HepG2 (cell line): ENCODE measurements around the gene NELL1. TPM values are rescaled to one million over a fixed set of nuclear protein-coding genes. Genes with fewer than 3 reads are reported as not detected.

ENCODE experiments used
- ATAC-seq: fragments of 200-7000 bp; cut with Tn5 transposase; 3 replicates; pipeline ENCODE4 v1.9.1; 2020; ENCODE audit warnings: mild to moderate bottlenecking, moderate library complexity
- BruUV-seq: library from RNA; stranded (reverse); fragments of 400-500 nt; replicated peaks from 2 replicates; lab custom pipeline; 2021; lab: Mats Ljungman, UMichigan
- CTCF ChIA-PET: fragments of 300-600 bp; formaldehyde crosslinking; extraction: SDS; loops from one replicate; lab custom pipeline; 2021; ENCODE audit warnings: low total read pairs, inconsistent platforms, low intra/inter-chr PET ratio; lab: Yijun Ruan, JAX
- POLR2A ChIA-PET: fragments of 350-600 bp; sonication (Branson Sonifier 250); formaldehyde crosslinking; loops from one replicate; lab custom pipeline; 2020; ENCODE audit warnings: antibody characterized with exemption, inconsistent platforms; lab: Yijun Ruan, JAX
- DNase-seq: peaks from one replicate; pipeline ENCODE4 v3.0.0-alpha.2; 2015; ENCODE audit warnings: low spot score
- FAIRE-seq: peaks from 3 replicates; lab custom pipeline; 2011; peaks lifted over from hg19 to GRCh38; lab: Jason Lieb, UNC
- H2AFZ ChIP-seq: one replicate; pipeline ENCODE4 v1.6.1; 2011; ENCODE audit warnings: low read length, inconsistent platforms
- H3K27ac ChIP-seq: fragments of 300-600 bp; 3 replicates; pipeline ENCODE4 v1.8.0; 2011; ENCODE audit warnings: mixed run types, mild to moderate bottlenecking, mixed read lengths, low read length, inconsistent platforms; ENCODE audit not compliant: insufficient read depth; ENCODE audit errors: extremely low read length
- H3K27me3 ChIP-seq, 2 experiments: fragments of 200-600 bp in 1 of 2; 2 replicates in 1 of 2; 3 replicates in 1 of 2; pipeline versions ENCODE4 v1.6.0 to v1.8.0; 2011; ENCODE audit warnings: low read length in 2 of 2, mild to moderate bottlenecking in 2 of 2, moderate library complexity in 2 of 2, inconsistent platforms in 1 of 2; ENCODE audit not compliant: insufficient read depth in 2 of 2, control insufficient read depth in 1 of 2
- H3K36me3 ChIP-seq, 2 experiments: fragments of 200-600 bp in 1 of 2; replicated peaks in 1 of 2; 2 replicates in 1 of 2; 3 replicates in 1 of 2; pipeline versions ENCODE4 v1.5.1 to v1.8.0; 2011; ENCODE audit warnings: low read length in 2 of 2, inconsistent platforms in 1 of 2; ENCODE audit not compliant: insufficient read depth in 2 of 2, control insufficient read depth in 1 of 2
- H3K4me1 ChIP-seq: 2 replicates; pipeline ENCODE4 v1.5.1; 2012; ENCODE audit warnings: low read length, inconsistent platforms; ENCODE audit not compliant: insufficient read depth
- H3K4me2 ChIP-seq: 2 replicates; pipeline ENCODE4 v1.6.0; 2011; ENCODE audit warnings: low read depth, low read length, inconsistent platforms
- H3K4me3 ChIP-seq, 3 experiments: fragments of 200-600 bp in 1 of 3; sonication (generic), shearing (Covaris generic) in 1 of 3; replicated peaks in 1 of 3; 2 replicates each; pipeline ENCODE4 v1.5.1; 2011 to 2016; ENCODE audit warnings: low read length in 3 of 3, inconsistent platforms in 2 of 3, low read depth in 2 of 3, mild to moderate bottlenecking in 2 of 3, control low read depth in 1 of 3, mixed read lengths in 1 of 3; ENCODE audit not compliant: insufficient read depth in 1 of 3
- H3K79me2 ChIP-seq: one replicate; pipeline ENCODE4 v1.6.1; 2011; ENCODE audit warnings: low read length, inconsistent platforms; ENCODE audit not compliant: insufficient read depth
- H3K9ac ChIP-seq: 2 replicates; pipeline ENCODE4 v1.6.0; 2011; ENCODE audit warnings: mild to moderate bottlenecking, low read depth, low read length, inconsistent platforms; ENCODE audit not compliant: insufficient read depth
- H3K9me3 ChIP-seq: 2 replicates; pipeline ENCODE4 v1.5.1; 2012; ENCODE audit warnings: mild to moderate bottlenecking, low read length
- H4K20me1 ChIP-seq: 2 replicates; pipeline ENCODE4 v1.6.0; 2011; ENCODE audit warnings: inconsistent platforms, mild to moderate bottlenecking, low read length, moderate library complexity; ENCODE audit not compliant: insufficient read depth
- BATF2 ChIP-seq: sonication (generic); formaldehyde crosslinking; IDR thresholded peaks from 2 replicates; pipeline ENCODE4 v1.8.0; 2022; ENCODE audit warnings: mild to moderate bottlenecking, missing genetic modification reagents, moderate library complexity
- E2F1 ChIP-seq: sonication (generic); formaldehyde crosslinking; IDR thresholded peaks from 2 replicates; pipeline ENCODE4 v1.5.0; 2020; ENCODE audit warnings: missing genetic modification reagents
- MBD4 ChIP-seq: IDR thresholded peaks from 2 replicates; pipeline ENCODE4 v1.6.1; 2012; ENCODE audit warnings: low read length, inconsistent platforms, borderline replicate concordance
- NONO ChIP-seq, 2 experiments: fragments of 450-650 bp in 1 of 2; sonication (generic) in 1 of 2; formaldehyde crosslinking in 1 of 2; IDR thresholded peaks in 1 of 2; conservative IDR thresholded peaks in 1 of 2; 2 replicates each; pipeline versions ENCODE4 v1.6.1 to v1.8.0; 2017 to 2022; ENCODE audit warnings: mild to moderate bottlenecking in 1 of 2, missing genetic modification reagents in 1 of 2, moderate library complexity in 1 of 2
- PAF1 ChIP-seq: IDR thresholded peaks from 2 replicates; pipeline ENCODE4 v1.6.1; 2016; ENCODE audit warnings: missing genetic modification reagents, missing compliant biosample characterization
- SOX13 ChIP-seq, 3 experiments: fragments of 450-650 bp in 1 of 3; sonication (generic) in 1 of 3; formaldehyde crosslinking in 1 of 3; IDR thresholded peaks in 2 of 3; conservative IDR thresholded peaks in 1 of 3; 2 replicates each; pipeline versions ENCODE4 v1.5.0 to v1.6.1; 2016 to 2020; ENCODE audit warnings: antibody characterized with exemption in 1 of 3, mild to moderate bottlenecking in 1 of 3, missing compliant biosample characterization in 1 of 3, missing genetic modification reagents in 1 of 3, moderate library complexity in 1 of 3
- ZBTB21 ChIP-seq: sonication (generic); formaldehyde crosslinking; IDR thresholded peaks from 2 replicates; pipeline ENCODE4 v1.4.0; 2020; ENCODE audit warnings: missing genetic modification reagents
- ZBTB46 ChIP-seq: sonication (generic); formaldehyde crosslinking; IDR thresholded peaks from 2 replicates; pipeline ENCODE4 v1.4.0; 2020; ENCODE audit warnings: mild to moderate bottlenecking, missing genetic modification reagents, borderline replicate concordance
- ZNF30 ChIP-seq: sonication (generic); formaldehyde crosslinking; IDR thresholded peaks from 2 replicates; pipeline ENCODE4 v1.5.0; 2020; ENCODE audit warnings: mild to moderate bottlenecking, missing genetic modification reagents
- ZNF350 ChIP-seq: sonication (generic); formaldehyde crosslinking; IDR thresholded peaks from 2 replicates; pipeline ENCODE4 v1.4.0; 2020; ENCODE audit warnings: mild to moderate bottlenecking, low read depth, missing genetic modification reagents, borderline replicate concordance
- ZNF441 ChIP-seq: sonication (generic); formaldehyde crosslinking; IDR thresholded peaks from 2 replicates; pipeline ENCODE4 v1.7.0; 2021; ENCODE audit warnings: missing genetic modification reagents, borderline replicate concordance
- ZNF749 ChIP-seq: sonication (generic); formaldehyde crosslinking; IDR thresholded peaks from 2 replicates; pipeline ENCODE4 v1.8.0; 2022; ENCODE audit warnings: mild to moderate bottlenecking, missing genetic modification reagents, moderate library complexity, borderline replicate concordance
- ZNF781 ChIP-seq: sonication (generic); formaldehyde crosslinking; IDR thresholded peaks from 2 replicates; pipeline ENCODE4 v1.5.1; 2020; ENCODE audit warnings: borderline replicate concordance, mild to moderate bottlenecking, missing genetic modification reagents; ENCODE audit errors: not compliant biosample characterization
- WGBS: methylation state at CpG from one replicate; pipeline ENCODE4 v1.1.6; 2017; ENCODE audit warnings: low lambda C conversion rate; 5-methylcytosine and 5-hydroxymethylcytosine counted together
- in situ Hi-C: cut with HindIII; loops from 2 replicates; pipeline ENCODE4 v1.10.0; 2017; ENCODE audit warnings: low pct_unique_long_range_greater_than_20kb; ENCODE audit not compliant: extremely low pct_ligation_motif_present
- intact Hi-C: fragments of 100-400 bp; cut with micrococcal nuclease; formaldehyde crosslinking; loops from one replicate; pipeline ENCODE4 v1.10.0; 2022; ENCODE audit not compliant: unreplicated experiment
- polyA plus RNA-seq, 8 experiments: library from polyadenylated mRNA; depleted of rRNA in 3 of 8; stranded (reverse) in 7 of 8; unstranded in 1 of 8; fragments of >200 nt; fragmentation: Illumina TruSeq in 4 of 8; extraction: Trizol in 4 of 8; gene quantifications; 2 replicates each; pipeline versions ENCODE4 v1.2.1 to v1.2.3, GENCODE V29; 2011 to 2016; ENCODE audit warnings: low read depth in 4 of 8, missing spikeins in 1 of 8, mixed read lengths in 1 of 8; ENCODE audit not compliant: insufficient read depth in 1 of 8
- total RNA-seq, 5 experiments: library from RNA; depleted of rRNA; stranded (reverse); fragments of >200 nt; fragmentation: Illumina TruSeq; extraction: Trizol; gene quantifications; 2 replicates each; pipeline ENCODE4 v1.2.3, GENCODE V29; 2016; ENCODE audit warnings: low read depth in 1 of 5
- TF ChIP-seq, protein P1 (sequence below): IDR thresholded peaks from 2 replicates; pipeline ENCODE4 v1.6.1; 2012; ENCODE audit warnings: inconsistent platforms
- TF ChIP-seq, protein P2 (sequence below): sonication (generic); formaldehyde crosslinking; IDR thresholded peaks from 2 replicates; pipeline ENCODE4 v1.5.0; 2020; ENCODE audit warnings: missing genetic modification reagents
- TF ChIP-seq, protein P3 (sequence below): sonication (generic); formaldehyde crosslinking; conservative IDR thresholded peaks from 2 replicates; pipeline ENCODE4 v1.4.0; 2020; ENCODE audit warnings: missing genetic modification reagents

NELL1 gene
- total and polyA plus RNA-seq, 2 of the 13 experiments (the other 11 are each of a cell fraction or from before 2014, with no cell fraction given) = not detected

- FAIRE-seq (no peak), DNase-seq (no peak), ATAC-seq (no peak)
- 2% methylated on average over 2 of the region's 2 CpGs for WGBS
- intact Hi-C loops = no loop called here
- Histone ChIP-seq H3K27me3 (no peaks in the 10 kb centered on the region), H2AFZ (no peak overlapping the region), H3K9me3 (no peaks in the 10 kb centered on the region), H3K4me2 (no peak overlapping the region), H3K4me1 (no peaks in the 10 kb centered on the region), H3K27ac (no peak overlapping the region), H3K79me2 (no peaks in the 10 kb centered on the region), H4K20me1 (no peaks in the 10 kb centered on the region), H3K9ac (no peak overlapping the region), H3K4me3 (no peak overlapping the region), H3K36me3 (no peaks in the 10 kb centered on the region)
- in situ Hi-C loops = no loop called here
- POLR2A ChIA-PET = no interaction called here
- CTCF ChIA-PET = no interaction called here
- no TSS peak for BruUV-seq
- no peak for TF ChIP-seq ZNF30 (CRISPR knock-in tag)
- TF ChIP-seq ZNF749 (CRISPR knock-in tag) = no peak
- TF ChIP-seq ZNF441 = no peak
- no peak for TF ChIP-seq MBD4
- TF ChIP-seq ZNF781 (CRISPR knock-in tag) = no peak
- TF ChIP-seq PAF1 (CRISPR knock-in tag) = no peak
- no peak for TF ChIP-seq BATF2 (CRISPR knock-in tag)
- TF ChIP-seq ZNF350 (CRISPR knock-in tag) = no peak
- TF ChIP-seq SOX13 (IDR thresholded peaks at IDR 0.05) = no peak
- TF ChIP-seq SOX13 (CRISPR knock-in tag; conservative IDR thresholded peaks at IDR 0.05 in 1 of 2, IDR thresholded peaks at IDR 0.05 in 1 of 2) = no peak
- no peak for TF ChIP-seq ZBTB21 (CRISPR knock-in tag)
- no peak for TF ChIP-seq NONO (IDR thresholded peaks at IDR 0.05)
- TF ChIP-seq NONO (CRISPR knock-in tag; conservative IDR thresholded peaks at IDR 0.05) = no peak
- TF ChIP-seq, protein P1, sequence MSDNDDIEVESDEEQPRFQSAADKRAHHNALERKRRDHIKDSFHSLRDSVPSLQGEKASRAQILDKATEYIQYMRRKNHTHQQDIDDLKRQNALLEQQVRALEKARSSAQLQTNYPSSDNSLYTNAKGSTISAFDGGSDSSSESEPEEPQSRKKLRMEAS = no peak
- no peak for TF ChIP-seq E2F1 (CRISPR knock-in tag)
- TF ChIP-seq, protein P2, sequence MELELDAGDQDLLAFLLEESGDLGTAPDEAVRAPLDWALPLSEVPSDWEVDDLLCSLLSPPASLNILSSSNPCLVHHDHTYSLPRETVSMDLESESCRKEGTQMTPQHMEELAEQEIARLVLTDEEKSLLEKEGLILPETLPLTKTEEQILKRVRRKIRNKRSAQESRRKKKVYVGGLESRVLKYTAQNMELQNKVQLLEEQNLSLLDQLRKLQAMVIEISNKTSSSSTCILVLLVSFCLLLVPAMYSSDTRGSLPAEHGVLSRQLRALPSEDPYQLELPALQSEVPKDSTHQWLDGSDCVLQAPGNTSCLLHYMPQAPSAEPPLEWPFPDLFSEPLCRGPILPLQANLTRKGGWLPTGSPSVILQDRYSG (CRISPR knock-in tag) = no peak
- no peak for TF ChIP-seq ZBTB46
- TF ChIP-seq, protein P3, sequence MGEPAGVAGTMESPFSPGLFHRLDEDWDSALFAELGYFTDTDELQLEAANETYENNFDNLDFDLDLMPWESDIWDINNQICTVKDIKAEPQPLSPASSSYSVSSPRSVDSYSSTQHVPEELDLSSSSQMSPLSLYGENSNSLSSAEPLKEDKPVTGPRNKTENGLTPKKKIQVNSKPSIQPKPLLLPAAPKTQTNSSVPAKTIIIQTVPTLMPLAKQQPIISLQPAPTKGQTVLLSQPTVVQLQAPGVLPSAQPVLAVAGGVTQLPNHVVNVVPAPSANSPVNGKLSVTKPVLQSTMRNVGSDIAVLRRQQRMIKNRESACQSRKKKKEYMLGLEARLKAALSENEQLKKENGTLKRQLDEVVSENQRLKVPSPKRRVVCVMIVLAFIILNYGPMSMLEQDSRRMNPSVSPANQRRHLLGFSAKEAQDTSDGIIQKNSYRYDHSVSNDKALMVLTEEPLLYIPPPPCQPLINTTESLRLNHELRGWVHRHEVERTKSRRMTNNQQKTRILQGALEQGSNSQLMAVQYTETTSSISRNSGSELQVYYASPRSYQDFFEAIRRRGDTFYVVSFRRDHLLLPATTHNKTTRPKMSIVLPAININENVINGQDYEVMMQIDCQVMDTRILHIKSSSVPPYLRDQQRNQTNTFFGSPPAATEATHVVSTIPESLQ (CRISPR knock-in tag) = no peak
Observed at GRCh38 chr11:21414953-21415352, 745.6 kb downstream of the NELL1 start.
